ENCODE results near the gene MTARC2.

GRCh38 chr1:220828950-220829586 is 80.9 kb downstream of the MTARC2 start:
- TF ChIP-seq YY1 (IDR thresholded peaks at IDR 0.05; ENCODE audit: insufficient read depth, insufficient read length): no peak
- no peak for TF ChIP-seq ZNF274 (IDR thresholded peaks at IDR 0.05; ENCODE audit: low read depth, low read length)
- TF ChIP-seq SUZ12 (IDR thresholded peaks at IDR 0.05; ENCODE audit: extremely low read depth, insufficient read depth, insufficient read length): no peak

Measured in NT2/D1 (cell line).